MV-4-11 (cell line): ENCODE results near the gene APOBEC4.

Source experiments
- DNase-seq: peaks from one replicate; lab custom pipeline; 2025; lab: John Stamatoyannopoulos, UW

APOBEC4 gene

DNA sequence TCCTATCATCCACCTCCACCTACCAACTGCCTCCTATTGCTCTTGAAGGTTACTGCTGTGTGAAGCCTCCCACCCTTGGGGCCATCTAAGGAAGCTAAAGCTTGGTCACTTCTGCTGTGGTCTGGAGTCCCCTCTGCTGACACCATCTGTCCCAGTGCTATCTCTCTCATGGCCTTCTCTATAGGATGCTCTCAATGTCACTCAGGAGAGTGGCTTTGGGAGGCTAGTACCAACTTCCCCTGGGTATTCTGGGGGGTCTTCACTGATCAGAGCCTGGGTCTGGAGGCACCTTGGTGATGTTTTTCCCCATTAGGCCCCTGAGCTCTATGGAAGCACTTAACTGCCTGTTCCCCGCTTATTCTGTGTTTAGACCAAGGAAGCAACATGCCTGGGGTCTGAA, 50.6 kb downstream of the APOBEC4 start:
- no peak for DNase-seq

DNA sequence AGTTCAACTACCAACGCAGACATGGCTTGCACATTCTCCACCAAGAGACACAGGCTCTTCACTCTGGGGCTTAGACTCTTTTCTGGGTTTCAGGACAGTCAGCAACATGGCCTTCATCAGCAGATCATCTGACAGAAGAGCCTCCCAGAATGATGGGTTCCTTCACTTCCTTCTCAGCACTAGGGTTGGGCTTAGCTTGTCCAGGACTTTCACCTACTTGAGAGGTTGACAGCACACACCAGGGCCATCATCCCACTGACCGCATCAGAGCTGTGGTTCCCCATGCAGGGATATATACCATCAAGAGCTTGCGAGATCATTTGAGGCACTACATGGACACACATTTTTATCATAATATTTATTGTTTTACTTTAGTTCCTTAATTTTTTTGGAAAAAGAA, 52.5 kb downstream of the APOBEC4 start:
- DNase-seq: no peak

DNA sequence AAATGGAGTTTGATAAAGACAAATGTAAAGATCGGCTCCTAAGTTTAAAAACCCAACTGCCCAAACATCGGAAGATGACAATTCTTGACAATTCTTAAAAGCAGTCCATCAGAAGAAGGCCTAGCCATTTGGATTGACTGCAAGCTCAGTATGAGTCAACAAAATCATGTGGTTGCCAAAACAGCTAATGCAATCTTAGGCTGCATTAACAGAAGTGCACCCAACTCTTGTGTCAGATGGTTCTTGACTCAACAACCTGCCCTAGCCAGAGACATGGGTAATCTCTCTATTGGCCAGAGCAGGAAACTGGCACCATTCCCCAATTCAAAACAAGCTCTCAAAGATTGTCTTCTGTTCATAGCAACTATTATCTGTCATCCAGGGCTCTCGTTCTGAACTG, 53.0 kb downstream of the APOBEC4 start:
- DNase-seq: peak; percentile 93

DNA sequence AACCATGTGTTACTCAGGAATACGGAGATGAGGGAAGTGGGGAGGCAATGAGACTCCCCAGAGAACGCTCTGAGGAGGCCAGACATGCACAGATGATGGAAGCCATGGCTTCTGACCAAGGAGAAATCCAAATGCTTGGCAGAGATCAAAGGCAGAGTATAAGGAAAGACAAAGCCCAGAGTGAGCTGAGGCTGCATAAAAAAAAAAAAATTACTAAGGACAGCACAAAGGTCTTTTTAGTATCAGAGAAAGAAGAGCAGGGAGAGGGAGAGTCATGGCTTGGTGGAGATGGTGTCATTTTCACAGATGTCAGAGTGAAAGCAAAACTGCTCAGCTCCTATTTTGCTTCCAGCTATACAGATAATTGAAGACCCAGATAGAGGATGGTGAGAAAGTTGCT, 54.7 kb downstream of the APOBEC4 start:
- DNase-seq: no peak

DNA sequence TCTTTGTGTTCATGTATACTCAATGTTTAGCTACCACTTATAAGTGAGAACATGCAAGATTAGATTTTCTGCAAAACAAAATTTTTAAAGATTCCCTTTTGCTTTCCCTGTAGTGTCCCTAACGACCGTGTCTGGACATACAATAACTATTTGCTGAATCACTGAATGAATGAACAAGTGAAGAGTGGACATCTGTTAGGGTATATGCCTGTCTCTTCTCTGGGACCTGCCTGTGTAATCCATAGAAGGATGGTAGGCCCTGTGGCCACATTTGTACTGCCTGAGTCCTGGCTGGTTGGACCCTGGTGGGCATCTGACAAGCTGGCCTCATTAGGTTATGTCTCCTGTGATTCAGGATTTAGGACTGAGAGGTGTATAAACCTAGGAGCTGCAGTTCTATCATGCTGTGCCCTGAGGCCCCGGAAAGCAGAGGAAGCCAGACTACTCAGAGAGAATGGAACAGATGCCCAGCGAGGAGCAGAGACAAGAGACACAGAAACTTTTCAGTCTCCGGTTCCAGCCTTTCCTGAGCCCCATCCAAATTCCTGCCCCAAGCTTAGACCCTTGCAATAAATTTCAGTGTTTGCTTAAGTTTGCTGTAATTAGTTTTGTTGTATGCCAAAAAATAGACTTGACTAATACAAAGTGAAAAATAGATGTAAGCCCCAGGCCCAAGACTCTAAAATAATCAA, 55.3 kb downstream of the APOBEC4 start:
- DNase-seq: no peak

DNA sequence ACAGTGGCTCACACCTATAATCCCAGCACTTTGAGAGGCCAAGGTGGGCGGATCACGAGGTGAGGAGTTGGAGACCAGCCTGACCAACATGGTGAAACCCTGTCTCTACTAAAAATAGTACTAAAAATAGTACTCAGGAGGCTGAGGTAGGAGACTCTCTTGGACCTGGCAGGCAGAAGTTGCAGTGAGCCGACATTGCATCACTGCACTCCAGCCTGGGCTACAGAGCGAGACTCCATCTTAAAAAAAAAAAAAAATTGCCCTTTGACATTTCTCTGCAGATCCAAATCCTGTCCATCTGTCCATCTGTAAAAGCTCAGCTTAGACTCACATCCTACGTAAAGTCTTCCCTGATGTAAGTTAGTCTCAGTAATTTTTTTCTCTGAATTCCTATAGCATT, 56.6 kb downstream of the APOBEC4 start:
- no peak for DNase-seq
